GM21360 (cell line): ENCODE data around the gene LELP1.
"Not testable (repeated sequence)": the region's sequence is repeated elsewhere in the genome, so short reads cannot be mapped to it uniquely, and the experiment has no call there.

ENCODE experiments used
- ATAC-seq: cut with Tn5 transposase; IDR thresholded peaks from one replicate; pipeline ENCODE4 v1.9.1; 2021; ENCODE audit warnings: mild to moderate bottlenecking, moderate library complexity; ENCODE audit not compliant: unreplicated experiment

LELP1 gene

GRCh38 chr1:153228491-153228890 is 25.3 kb downstream of the LELP1 start:
- ATAC-seq = no peak

GRCh38 chr1:153229076-153229829 is 26.0 kb downstream of the LELP1 start:
- not testable (repeated sequence) for ATAC-seq

- ATAC-seq = no peak
Measured at GRCh38 chr1:153231363-153231762, 28.1 kb downstream of the LELP1 start.

GRCh38 chr1:153231785-153232184 is 28.6 kb downstream of the LELP1 start:
- ATAC-seq = no peak

- no peak for ATAC-seq
Measured at GRCh38 chr1:153232553-153232952, 29.3 kb downstream of the LELP1 start.

- ATAC-seq = no peak
Measured at GRCh38 chr1:153233448-153233847, 30.2 kb downstream of the LELP1 start.

- ATAC-seq = no peak
Measured at GRCh38 chr1:153238527-153238926, 35.3 kb downstream of the LELP1 start.

GRCh38 chr1:153242160-153242559 is 38.9 kb downstream of the LELP1 start:
- no peak for ATAC-seq

GRCh38 chr1:153245466-153245865 is 42.2 kb downstream of the LELP1 start:
- no peak for ATAC-seq

GRCh38 chr1:153246018-153246417 is 42.8 kb downstream of the LELP1 start:
- no peak for ATAC-seq

- ATAC-seq = no peak
Measured at GRCh38 chr1:153246825-153247224, 43.6 kb downstream of the LELP1 start.

GRCh38 chr1:153248176-153248879 is 45.1 kb downstream of the LELP1 start:
- no peak for ATAC-seq

GRCh38 chr1:153250166-153250565 is 46.9 kb downstream of the LELP1 start:
- no peak for ATAC-seq

GRCh38 chr1:153251087-153251486 is 47.9 kb downstream of the LELP1 start:
- no peak for ATAC-seq

GRCh38 chr1:153251562-153251961 is 48.3 kb downstream of the LELP1 start:
- ATAC-seq = no peak

GRCh38 chr1:153251988-153252387 is 48.8 kb downstream of the LELP1 start:
- ATAC-seq = no peak

- no peak for ATAC-seq
Measured at GRCh38 chr1:153253076-153253475, 49.8 kb downstream of the LELP1 start.

- no peak for ATAC-seq
Measured at GRCh38 chr1:153253693-153254092, 50.5 kb downstream of the LELP1 start.
